Esophagus muscularis mucosa (tissue), 4 donors: ENCODE results near the gene GABRR1. TPM values are rescaled to one million over a fixed set of nuclear protein-coding genes. Genes with fewer than 3 reads are reported as not detected.
"Not testable (repeated sequence)": the region's sequence is repeated elsewhere in the genome, so short reads cannot be mapped to it uniquely, and the experiment has no call there.

ENCODE experiments used
- DNase-seq: peaks from one replicate; pipeline ENCODE4 v3.0.0-alpha.2; 2017; ENCODE audit errors: extremely low spot score
- H3K27ac ChIP-seq, 4 donors: fragments of 200-600 bp; sonication (generic); replicated peaks in 1 of 4; 1 replicate in 3 of 4; 2 replicates in 1 of 4; pipeline ENCODE4 v1.5.1; 2016 to 2019; ENCODE audit warnings: mild to moderate bottlenecking in 1 of 4
- H3K27me3 ChIP-seq, 4 donors: fragments of 200-600 bp; sonication (generic); one replicate each; pipeline versions ENCODE4 v1.5.1 to v1.6.0; 2016 to 2019
- H3K36me3 ChIP-seq, 4 donors: fragments of 200-600 bp; sonication (generic); one replicate each; pipeline ENCODE4 v1.5.1; 2016 to 2019
- H3K4me1 ChIP-seq, 4 donors: fragments of 200-600 bp; sonication (generic); one replicate each; pipeline ENCODE4 v1.5.1; 2016 to 2019
- H3K4me3 ChIP-seq, 4 donors: fragments of 200-600 bp; sonication (generic); 1 replicate in 2 of 4; 2 replicates in 2 of 4; pipeline ENCODE4 v1.5.1; 2016 to 2019; ENCODE audit warnings: mild to moderate bottlenecking in 4 of 4, moderate library complexity in 1 of 4
- H3K9me3 ChIP-seq, 4 donors: fragments of 200-600 bp; sonication (generic); 1 replicate in 3 of 4; 2 replicates in 1 of 4; pipeline ENCODE4 v1.5.1; 2016 to 2019
- CTCF ChIP-seq, 3 experiments: fragments of 200-600 bp in 2 of 3; fragments of 450-650 bp in 1 of 3; sonication (generic) in 2 of 3; IDR thresholded peaks; one replicate each; pipeline ENCODE4 v1.5.1; 2017 to 2019; ENCODE audit warnings: antibody characterized with exemption in 3 of 3, mild to moderate bottlenecking in 2 of 3, moderate library complexity in 1 of 3
- EP300 ChIP-seq: sonication (generic); formaldehyde crosslinking; IDR thresholded peaks from one replicate; pipeline ENCODE4 v1.6.1; 2017; ENCODE audit warnings: antibody characterized with exemption
- POLR2A ChIP-seq: fragments of 450-650 bp; IDR thresholded peaks from one replicate; pipeline ENCODE4 v1.6.1; 2017; ENCODE audit warnings: antibody characterized with exemption, moderate library complexity, mild to moderate bottlenecking, low read depth
- POLR2AphosphoS5 ChIP-seq, 2 donors: sonication (generic); formaldehyde crosslinking; IDR thresholded peaks; one replicate each; pipeline ENCODE4 v1.6.1; 2017; ENCODE audit warnings: antibody characterized with exemption in 2 of 2
- WGBS: methylation state at CpG from one replicate; pipeline ENCODE4 v1.1.5; 2018; 5-methylcytosine and 5-hydroxymethylcytosine counted together
- intact Hi-C: fragments of 100-400 bp; cut with DNase I; formaldehyde crosslinking; loops from one replicate; pipeline ENCODE4 v1.15.1; 2023
- total RNA-seq, 4 donors: library from RNA; depleted of rRNA; stranded (reverse); fragments of >200 nt; gene quantifications; one replicate each; pipeline versions ENCODE4 v1.1.0 to v1.2.1, GENCODE V29; 2016

GABRR1 gene
- total RNA-seq, 4 donors from 2014 or later: 0.13 TPM; not detected in 3

- intact Hi-C loops: loop anchor here (1.0 to 2.0 kb wide), 2 partner anchors 120 to 260 kb away; no protein-coding TSS in a partner anchor
Measured at GRCh38 chr6:89242574-89243330, 25.6 kb upstream of the GABRR1 start.

GRCh38 chr6:89239338-89239737, 22.2 kb upstream of the GABRR1 start:
- Histone ChIP-seq H3K9me3 (peaks cover 0 to 14% (median 3%) of the 10 kb centered on the region in 4 donors), H3K36me3 (no peaks in the 10 kb centered on the region), H3K4me1 (peaks cover 0 to 10% (median 3%) of the 10 kb centered on the region in 4 donors), H3K4me3 (no peak overlapping the region), H3K27me3 (no peaks in the 10 kb centered on the region), H3K27ac (no peak overlapping the region)
- intact Hi-C loops: no loop called here
- WGBS: 76% methylated on average over 3 of the region's 3 CpGs
- DNase-seq: peak; percentile 62
- no peak for TF ChIP-seq EP300
- TF ChIP-seq POLR2A: no peak
- no peak for TF ChIP-seq POLR2AphosphoS5 (IDR thresholded peaks at IDR 0.05)
- TF ChIP-seq CTCF (IDR thresholded peaks at IDR 0.05): peak in 1 of 3 experiments; percentile 14

More at GRCh38 chr6:89242574-89243330, 25.6 kb upstream of the GABRR1 start:
- Histone ChIP-seq H3K9me3 (no peaks in the 10 kb centered on the region), H3K27me3 (no peaks in the 10 kb centered on the region), H3K36me3 (no peaks in the 10 kb centered on the region), H3K4me1 (peaks cover 0 to 10% (median 3%) of the 10 kb centered on the region in 4 donors), H3K27ac (no peak overlapping the region), H3K4me3 (no peak overlapping the region)
- 14% methylated on average over 3 of the region's 3 CpGs for WGBS
- TF ChIP-seq POLR2A: no peak
- peak; percentile 50 to 61 (median 55) for TF ChIP-seq CTCF (IDR thresholded peaks at IDR 0.05)
- peak; percentile 66 for DNase-seq

GRCh38 chr6:89237158-89237557, 20.0 kb upstream of the GABRR1 start:
- peaks cover 0 to 14% (median 3%) of the 10 kb centered on the region in 4 donors for H3K9me3 ChIP-seq
- H3K4me3 ChIP-seq: no peak overlapping the region
- H3K27ac ChIP-seq: no peak overlapping the region
- TF ChIP-seq CTCF (IDR thresholded peaks at IDR 0.05): no peak
- TF ChIP-seq POLR2AphosphoS5 (IDR thresholded peaks at IDR 0.05): no peak
- no peak for TF ChIP-seq POLR2A
- no peak for TF ChIP-seq EP300
- intact Hi-C loops: no loop called here
- DNase-seq: peak; percentile 77
- no peaks in the 10 kb centered on the region for H3K36me3 ChIP-seq
- H3K27me3 ChIP-seq: no peaks in the 10 kb centered on the region
- H3K4me1 ChIP-seq: peaks cover 0 to 2% (median under 1%) of the 10 kb centered on the region in 4 donors

GRCh38 chr6:89233605-89234004, 16.4 kb upstream of the GABRR1 start:
- peaks cover 0 to 14% (median 3%) of the 10 kb centered on the region in 4 donors for H3K9me3 ChIP-seq
- H3K36me3 ChIP-seq, intact Hi-C loops, H3K27me3 ChIP-seq, H3K27ac ChIP-seq, H3K4me1 ChIP-seq, H3K4me3 ChIP-seq: not testable (repeated sequence)
- WGBS: 78% methylated on average over 15 of the region's 15 CpGs
- DNase-seq: peak; percentile 57

GRCh38 chr6:89222712-89223039, 5.5 kb upstream of the GABRR1 start:
- H3K9me3 ChIP-seq: no peaks in the 10 kb centered on the region
- intact Hi-C loops: no loop called here
- no peak overlapping the region for H3K4me3 ChIP-seq
- no peak for DNase-seq
- WGBS: 82% methylated on average over 4 of the region's 4 CpGs
- peaks cover 0 to 16% (median 13%) of the 10 kb centered on the region in 4 donors for H3K4me1 ChIP-seq
- H3K27me3 ChIP-seq: no peaks in the 10 kb centered on the region
- H3K36me3 ChIP-seq: no peaks in the 10 kb centered on the region
- peak overlapping the region in 1 of 4 donors; percentile 67 for H3K27ac ChIP-seq
- TF ChIP-seq POLR2A (no peak), CTCF (IDR thresholded peaks at IDR 0.05) (no peak), EP300 (no peak), POLR2AphosphoS5 (IDR thresholded peaks at IDR 0.05) (no peak)
